ENCODE results near the gene FSD1. TPM values are rescaled to one million over a fixed set of nuclear protein-coding genes. Genes with fewer than 3 reads are reported as not detected.

The FSD1 gene
- total RNA-seq, 4 donors from 2014 or later, result not detected

- TF ChIP-seq CTCF (IDR thresholded peaks at IDR 0.05 in 4 of 5, conservative IDR thresholded peaks at IDR 0.05 in 1 of 5), result no peak
- H3K9me3 ChIP-seq, result no peaks in the 10 kb centered on the region
- in situ Hi-C loops (cut with MboI; ENCODE audit: low sequenced_read_pairs in 4 of 4) (no loop called here), intact Hi-C loops (cut with DNase I; ENCODE audit: low total_unique reads) (no loop called here)
- DNase-seq, result no peak
- peaks cover 0 to 4% of the 10 kb centered on the region in 2 donors for H3K4me1 ChIP-seq
- H3K4me3 ChIP-seq, result no peak overlapping the region
- ATAC-seq, result no peak
- H3K27ac ChIP-seq, result no peak overlapping the region
- H3K36me3 ChIP-seq, result no peaks in the 10 kb centered on the region
- H3K27me3 ChIP-seq, result no peaks in the 10 kb centered on the region
These were observed 30.7 kb downstream of the FSD1 start for GRCh38 chr19:4334929-4335570.

GRCh38 chr19:4337906-4338440 lies 33.6 kb downstream of the FSD1 start:
- in situ Hi-C loops (cut with MboI; ENCODE audit: low sequenced_read_pairs in 4 of 4) (no loop called here), intact Hi-C loops (cut with DNase I; ENCODE audit: low total_unique reads) (no loop called here)
- DNase-seq (no peak), ATAC-seq (no peak)
- Histone ChIP-seq H3K9me3 (no peaks in the 10 kb centered on the region), H3K4me1 (peaks cover 3 to 9% of the 10 kb centered on the region in 2 donors), H3K27ac (peak overlapping the region in 3 of 4 donors; percentile 39 to 63 (median 40)), H3K4me3 (peak overlapping the region; percentile 44 to 53 (median 50)), H3K36me3 (no peaks in the 10 kb centered on the region), H3K27me3 (no peaks in the 10 kb centered on the region)
- TF ChIP-seq CTCF (IDR thresholded peaks at IDR 0.05 in 4 of 5, conservative IDR thresholded peaks at IDR 0.05 in 1 of 5) (no peak), POLR2A (IDR thresholded peaks at IDR 0.05) (no peak)

GRCh38 chr19:4338441-4339355 lies 34.3 kb downstream of the FSD1 start, which contains the start of gene STAP2:
STAP2 (minus strand) TSS chr19:4338827; CDS start chr19:4338753, 74 bp downstream.
- Histone ChIP-seq H3K9me3 (no peaks in the 10 kb centered on the region), H3K4me1 (peaks cover 3 to 9% of the 10 kb centered on the region in 2 donors), H3K27ac (peak within 1 kb of the TSS in 3 of 4 donors; percentile 39 to 63 (median 40)), H3K4me3 (peak within 1 kb of the TSS; percentile 44 to 53 (median 50)), H3K36me3 (no peaks in the 10 kb centered on the region), H3K27me3 (no peaks in the 10 kb centered on the region)
- in situ Hi-C loops (cut with MboI; ENCODE audit: low sequenced_read_pairs in 4 of 4), result no loop called here
- TF ChIP-seq POLR2A (IDR thresholded peaks at IDR 0.05) (no peak), CTCF (IDR thresholded peaks at IDR 0.05 in 4 of 5, conservative IDR thresholded peaks at IDR 0.05 in 1 of 5) (no peak)
- DNase-seq (no peak), ATAC-seq (no peak)
- intact Hi-C loops (cut with DNase I; ENCODE audit: low total_unique reads), result no loop called here

- in situ Hi-C loops (cut with MboI; ENCODE audit: low sequenced_read_pairs in 4 of 4), result no loop called here
- peak overlapping the region; percentile 88 to 96 (median 94) for H3K27ac ChIP-seq
- intact Hi-C loops (cut with DNase I; ENCODE audit: low total_unique reads), result loop anchor here (1.0 to 10.0 kb wide), 7 partner anchors 14 to 1449 kb away; partner anchors contain the start of genes DUS3L, EEF2, SH3GL1 and UBXN6
These were observed 37.9 kb downstream of the FSD1 start for GRCh38 chr19:4342314-4342614.

More at GRCh38 chr19:4342314-4342614, 37.9 kb downstream of the FSD1 start:
- ATAC-seq (peak in 1 of 2 donors; percentile 15), DNase-seq (no peak)
- TF ChIP-seq POLR2A (IDR thresholded peaks at IDR 0.05), result no peak
- TF ChIP-seq CTCF (IDR thresholded peaks at IDR 0.05 in 4 of 5, conservative IDR thresholded peaks at IDR 0.05 in 1 of 5), result no peak
- Histone ChIP-seq H3K4me3 (peak overlapping the region; percentile 64 to 78 (median 68)), H3K9me3 (no peaks in the 10 kb centered on the region), H3K4me1 (peaks cover 10 to 20% of the 10 kb centered on the region in 2 donors), H3K27me3 (no peaks in the 10 kb centered on the region), H3K36me3 (no peaks in the 10 kb centered on the region)
